GM12891 (cell line): ENCODE measurements around the gene MYO3A.

Source experiments
- DNase-seq: peaks from one replicate; pipeline ENCODE4 v3.0.0; 2011; ENCODE audit warnings: low spot score; ENCODE audit not compliant: insufficient read length
- FAIRE-seq: peaks from 2 replicates; lab custom pipeline; 2011; peaks lifted over from hg19 to GRCh38; lab: Jason Lieb, UNC
- PAX5 ChIP-seq: IDR thresholded peaks from 2 replicates; pipeline ENCODE4 v1.6.1; 2011; ENCODE audit warnings: low read length, moderate library complexity, mild to moderate bottlenecking; ENCODE audit not compliant: insufficient read depth, severe bottlenecking
- POLR2A ChIP-seq: IDR thresholded peaks from 2 replicates; pipeline ENCODE4 v1.6.1; 2011; ENCODE audit warnings: low read depth, low read length, control low read depth
- POLR2AphosphoS5 ChIP-seq: IDR thresholded peaks from 2 replicates; pipeline ENCODE4 v1.6.1; 2011; ENCODE audit warnings: low read depth, low read length, control low read depth
- POU2F2 ChIP-seq: IDR thresholded peaks from 2 replicates; pipeline ENCODE4 v1.6.1; 2011; ENCODE audit warnings: low read depth, mild to moderate bottlenecking, control low read depth, low read length, moderate library complexity
- SPI1 ChIP-seq: IDR thresholded peaks from 2 replicates; pipeline ENCODE4 v1.6.1; 2011; ENCODE audit warnings: low read depth, low read length, control low read depth
- TAF1 ChIP-seq: IDR thresholded peaks from 2 replicates; pipeline ENCODE4 v1.6.1; 2011; ENCODE audit warnings: low read depth, low read length, control low read depth

Gene MYO3A

DNA sequence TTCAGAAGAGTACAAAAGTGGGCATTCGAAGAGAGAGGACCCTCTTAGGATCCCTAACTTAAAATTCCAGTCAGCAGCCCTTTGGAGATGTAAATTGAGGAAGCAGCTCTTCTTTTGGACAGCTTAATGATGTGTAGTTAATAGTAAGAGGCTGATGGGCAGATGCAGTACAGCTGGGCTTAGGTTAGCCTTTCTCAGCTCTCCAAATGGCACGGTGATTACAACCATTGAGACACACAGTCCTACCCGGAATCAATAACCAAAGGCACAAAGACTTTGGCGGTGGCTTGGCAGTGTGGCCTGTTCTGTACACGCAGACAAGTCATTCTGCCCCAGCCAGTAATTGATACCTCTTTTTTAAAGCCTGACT lies 309.3 kb downstream of the MYO3A start:
- DNase-seq (no peak), FAIRE-seq (no peak)
- TF ChIP-seq TAF1 (no peak), POU2F2 (no peak), POLR2AphosphoS5 (no peak), PAX5 (no peak), SPI1 (no peak), POLR2A (no peak)

GRCh38 chr10:26249681-26250080 lies 315.7 kb downstream of the MYO3A start:
- no peak for TF ChIP-seq PAX5
- no peak for TF ChIP-seq SPI1
- no peak for TF ChIP-seq POLR2AphosphoS5
- TF ChIP-seq POU2F2 = no peak
- TF ChIP-seq POLR2A = no peak
- no peak for TF ChIP-seq TAF1
- DNase-seq (no peak), FAIRE-seq (no peak)

DNA sequence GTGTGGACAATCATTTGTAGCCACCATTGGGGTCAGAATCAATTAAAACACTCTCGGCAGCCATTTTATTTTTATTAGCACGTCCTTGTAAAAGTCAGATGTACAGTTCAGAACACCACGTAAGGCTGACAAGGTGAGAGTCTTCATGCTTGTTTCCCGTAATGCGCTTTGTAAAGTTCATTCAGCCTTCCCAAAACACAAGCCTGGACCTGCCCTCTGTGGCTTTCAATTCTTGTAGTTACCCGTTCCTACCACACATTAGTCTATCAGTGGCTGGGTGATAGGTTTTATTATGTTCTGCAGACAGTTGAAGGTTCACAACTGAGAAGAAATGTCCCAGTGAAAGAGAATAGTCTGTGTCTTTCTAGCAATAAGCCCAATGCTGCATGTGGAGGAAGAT lies 317.9 kb downstream of the MYO3A start:
- no peak for DNase-seq
- TF ChIP-seq POLR2A (no peak), POU2F2 (no peak), TAF1 (no peak), PAX5 (no peak), SPI1 (no peak), POLR2AphosphoS5 (no peak)
- no peak for FAIRE-seq

- DNase-seq (no peak), FAIRE-seq (no peak)
- TF ChIP-seq SPI1 = no peak
- TF ChIP-seq POLR2A = no peak
- no peak for TF ChIP-seq POU2F2
- no peak for TF ChIP-seq PAX5
- TF ChIP-seq POLR2AphosphoS5 = no peak
- TF ChIP-seq TAF1 = no peak
Measured at GRCh38 chr10:26254616-26255015, 320.6 kb downstream of the MYO3A start.

GRCh38 chr10:26259341-26259740 lies 325.3 kb downstream of the MYO3A start:
- DNase-seq = no peak
- TF ChIP-seq POLR2A (no peak), PAX5 (no peak)
- no peak for FAIRE-seq
